HepG2 (cell line): Measurements from ENCODE around the gene CCDC8. TPM values are rescaled to one million over a fixed set of nuclear protein-coding genes. Genes with fewer than 3 reads are reported as not detected.

Experiments used
- DNMT3B ChIP-seq: conservative IDR thresholded peaks from 2 replicates; pipeline ENCODE4 v1.6.1; 2016; ENCODE audit warnings: missing biosample characterization, control low read depth
- IRF1 ChIP-seq: sonication (generic); formaldehyde crosslinking; IDR thresholded peaks from 2 replicates; pipeline ENCODE4 v1.4.0; 2020; ENCODE audit warnings: low read depth, mild to moderate bottlenecking, missing genetic modification reagents
- THAP11 ChIP-seq: IDR thresholded peaks from 2 replicates; pipeline ENCODE4 v1.6.1; 2016; ENCODE audit warnings: missing biosample characterization, missing genetic modification reagents
- ZNF12 ChIP-seq: sonication (generic); formaldehyde crosslinking; IDR thresholded peaks from 2 replicates; pipeline ENCODE4 v1.5.0; 2020; ENCODE audit warnings: missing genetic modification reagents
- ZNF503 ChIP-seq: sonication (generic); formaldehyde crosslinking; IDR thresholded peaks from 2 replicates; pipeline ENCODE4 v1.4.0; 2020; ENCODE audit warnings: missing genetic modification reagents
- ZSCAN5A ChIP-seq: sonication (generic); formaldehyde crosslinking; IDR thresholded peaks from 2 replicates; pipeline ENCODE4 v1.8.0; 2022; ENCODE audit warnings: mild to moderate bottlenecking, missing genetic modification reagents, borderline replicate concordance
- polyA plus RNA-seq, 8 experiments: library from polyadenylated mRNA; depleted of rRNA in 3 of 8; stranded (reverse) in 7 of 8; unstranded in 1 of 8; fragments of >200 nt; fragmentation: Illumina TruSeq in 4 of 8; extraction: Trizol in 4 of 8; gene quantifications; 2 replicates each; pipeline versions ENCODE4 v1.2.1 to v1.2.3, GENCODE V29; 2011 to 2016; ENCODE audit warnings: low read depth in 4 of 8, missing spikeins in 1 of 8, mixed read lengths in 1 of 8; ENCODE audit not compliant: insufficient read depth in 1 of 8
- total RNA-seq, 5 experiments: library from RNA; depleted of rRNA; stranded (reverse); fragments of >200 nt; fragmentation: Illumina TruSeq; extraction: Trizol; gene quantifications; 2 replicates each; pipeline ENCODE4 v1.2.3, GENCODE V29; 2016; ENCODE audit warnings: low read depth in 1 of 5
- TF ChIP-seq, protein P1 (sequence below): sonication (generic); formaldehyde crosslinking; IDR thresholded peaks from 2 replicates; pipeline ENCODE4 v1.4.0; 2020; ENCODE audit warnings: missing genetic modification reagents, low read depth, mild to moderate bottlenecking, borderline replicate concordance
- TF ChIP-seq, protein P2 (sequence below): sonication (generic); formaldehyde crosslinking; IDR thresholded peaks from 2 replicates; pipeline ENCODE4 v1.4.0; 2020; ENCODE audit warnings: missing genetic modification reagents, borderline replicate concordance

The CCDC8 gene
- total and polyA plus RNA-seq, 2 of the 13 experiments (the other 11 are each of a cell fraction or from before 2014, with no cell fraction given), result 0.04 TPM; not detected in 1

- TF ChIP-seq ZNF503 (peak; percentile 57; the same call in 1 of the 2 replicates), IRF1 (CRISPR knock-in tag) (no peak), ZNF12 (CRISPR knock-in tag) (no peak), THAP11 (CRISPR knock-in tag) (peak; percentile 60; the same call in 1 of the 2 replicates), DNMT3B (CRISPR knock-in tag) (no peak), ZSCAN5A (peak; percentile 84; the same call in 1 of the 2 replicates)
- TF ChIP-seq, protein P1, sequence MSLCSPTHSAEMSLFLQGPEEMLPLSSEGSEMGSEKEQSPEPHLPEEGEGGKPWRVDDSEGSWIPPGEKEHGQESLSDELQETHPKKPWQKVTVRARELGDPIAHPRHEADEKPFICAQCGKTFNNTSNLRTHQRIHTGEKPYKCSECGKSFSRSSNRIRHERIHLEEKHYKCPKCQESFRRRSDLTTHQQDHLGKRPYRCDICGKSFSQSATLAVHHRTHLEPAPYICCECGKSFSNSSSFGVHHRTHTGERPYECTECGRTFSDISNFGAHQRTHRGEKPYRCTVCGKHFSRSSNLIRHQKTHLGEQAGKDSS (CRISPR knock-in tag), result peak; percentile 39; the same call in 1 of the 2 replicates
- TF ChIP-seq, protein P2, sequence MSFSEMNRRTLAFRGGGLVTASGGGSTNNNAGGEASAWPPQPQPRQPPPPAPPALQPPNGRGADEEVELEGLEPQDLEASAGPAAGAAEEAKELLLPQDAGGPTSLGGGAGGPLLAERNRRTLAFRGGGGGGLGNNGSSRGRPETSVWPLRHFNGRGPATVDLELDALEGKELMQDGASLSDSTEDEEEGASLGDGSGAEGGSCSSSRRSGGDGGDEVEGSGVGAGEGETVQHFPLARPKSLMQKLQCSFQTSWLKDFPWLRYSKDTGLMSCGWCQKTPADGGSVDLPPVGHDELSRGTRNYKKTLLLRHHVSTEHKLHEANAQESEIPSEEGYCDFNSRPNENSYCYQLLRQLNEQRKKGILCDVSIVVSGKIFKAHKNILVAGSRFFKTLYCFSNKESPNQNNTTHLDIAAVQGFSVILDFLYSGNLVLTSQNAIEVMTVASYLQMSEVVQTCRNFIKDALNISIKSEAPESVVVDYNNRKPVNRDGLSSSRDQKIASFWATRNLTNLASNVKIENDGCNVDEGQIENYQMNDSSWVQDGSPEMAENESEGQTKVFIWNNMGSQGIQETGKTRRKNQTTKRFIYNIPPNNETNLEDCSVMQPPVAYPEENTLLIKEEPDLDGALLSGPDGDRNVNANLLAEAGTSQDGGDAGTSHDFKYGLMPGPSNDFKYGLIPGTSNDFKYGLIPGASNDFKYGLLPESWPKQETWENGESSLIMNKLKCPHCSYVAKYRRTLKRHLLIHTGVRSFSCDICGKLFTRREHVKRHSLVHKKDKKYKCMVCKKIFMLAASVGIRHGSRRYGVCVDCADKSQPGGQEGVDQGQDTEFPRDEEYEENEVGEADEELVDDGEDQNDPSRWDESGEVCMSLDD (CRISPR knock-in tag), result 0 out of 2 replicates have a peak, but pooled peaks have one; percentile 39
Observed at GRCh38 chr19:46404055-46404752, 9.2 kb downstream of the CCDC8 start (continued).
